ENCODE measurements around the gene TMEM123.
"Not testable (repeated sequence)": the region's sequence is repeated elsewhere in the genome, so short reads cannot be mapped to it uniquely, and the experiment has no call there.

TMEM123 gene

DNA sequence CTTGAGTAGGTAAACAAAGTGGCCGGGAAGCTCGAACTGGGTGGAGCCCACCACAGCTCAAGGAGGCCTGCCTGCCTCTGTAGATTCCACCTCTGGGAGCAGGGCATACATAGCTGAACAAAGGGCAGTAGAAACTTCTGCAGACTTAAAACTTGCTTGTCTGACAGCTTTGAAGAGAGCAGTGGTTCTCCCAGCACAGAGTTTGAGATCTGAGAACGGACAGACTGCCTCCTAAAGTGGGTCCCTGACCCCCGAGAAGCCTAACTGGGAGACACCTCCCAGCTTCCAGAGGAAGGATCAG is 13.6 kb downstream of the TMEM123 start:
- not testable (repeated sequence) for H3K9me3 ChIP-seq (ENCODE audit: insufficient read depth, low read depth, low read length); H3K4me1 ChIP-seq (ENCODE audit: insufficient read depth, low read length, poor library complexity, severe bottlenecking); H3K9ac ChIP-seq (ENCODE audit: low read depth, low read length, poor library complexity, severe bottlenecking); H3F3A ChIP-seq (ENCODE audit: low read depth); H3K27me3 ChIP-seq (ENCODE audit: insufficient read depth, low read length, poor library complexity, severe bottlenecking); H3K4me2 ChIP-seq (ENCODE audit: low read depth, low read length, poor library complexity, severe bottlenecking); H2AFZ ChIP-seq (ENCODE audit: low read length); H3K9me2 ChIP-seq (replicated peaks; ENCODE audit: low read depth, low read length); H3K4me3 ChIP-seq (ENCODE audit: low read length, poor library complexity, severe bottlenecking)
- Histone ChIP-seq H3K79me2 (ENCODE audit: insufficient read depth, low read length) (peaks cover 98% of the 10 kb centered on the region), H4K20me1 (ENCODE audit: insufficient read depth, low read length, poor library complexity, severe bottlenecking) (peaks cover 54% of the 10 kb centered on the region), H3K36me3 (ENCODE audit: insufficient read depth, low read length) (peaks cover 44% of the 10 kb centered on the region)

DNA sequence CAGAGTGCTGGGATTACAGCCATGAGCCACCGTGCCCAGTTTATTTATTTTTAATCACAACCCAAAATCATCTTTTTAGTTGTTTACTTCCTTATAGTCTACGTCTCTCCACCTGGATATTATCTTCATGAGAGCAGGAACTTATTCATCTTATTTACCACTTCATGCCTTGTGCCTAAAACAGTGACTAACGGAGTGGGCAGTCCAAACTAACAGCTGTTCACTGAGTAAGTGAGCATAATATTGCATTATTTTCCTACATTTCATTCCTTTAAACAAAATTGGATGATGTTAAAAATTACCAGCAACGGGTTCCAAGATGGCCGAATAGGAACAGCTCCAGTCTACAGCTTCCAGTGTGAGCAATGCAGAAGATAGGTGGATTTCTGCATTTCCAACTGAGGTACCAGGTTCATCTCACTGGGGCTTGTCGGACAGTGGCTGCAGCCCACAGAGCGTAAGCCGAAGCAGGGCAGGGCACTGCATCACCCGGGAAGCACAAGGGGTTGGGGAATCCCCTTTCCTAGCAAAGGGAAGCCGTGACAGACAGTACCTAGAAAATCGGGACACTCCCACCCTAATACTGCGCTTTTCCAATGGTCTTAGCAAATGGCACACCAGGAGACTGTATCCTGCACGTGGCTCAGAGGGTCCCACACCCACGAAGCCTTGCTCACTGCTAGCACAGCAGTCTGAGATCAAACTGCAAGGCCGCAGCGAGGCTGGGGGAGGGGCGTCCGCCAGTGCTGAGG is 14.1 kb downstream of the TMEM123 start:
- H3F3A ChIP-seq (ENCODE audit: low read depth): no peaks in the 10 kb centered on the region
- no peak overlapping the region for H3K4me2 ChIP-seq (ENCODE audit: low read depth, low read length, poor library complexity, severe bottlenecking)
- peaks cover 8% of the 10 kb centered on the region for H3K4me1 ChIP-seq (ENCODE audit: insufficient read depth, low read length, poor library complexity, severe bottlenecking)
- peaks cover 48% of the 10 kb centered on the region for H3K36me3 ChIP-seq (ENCODE audit: insufficient read depth, low read length)
- H3K9me3 ChIP-seq (ENCODE audit: insufficient read depth, low read depth, low read length): peaks cover 8% of the 10 kb centered on the region
- no peaks in the 10 kb centered on the region for H3K9me2 ChIP-seq (replicated peaks; ENCODE audit: low read depth, low read length)
- no peak overlapping the region for H3K4me3 ChIP-seq (ENCODE audit: low read length, poor library complexity, severe bottlenecking)
- H3K9ac ChIP-seq (ENCODE audit: low read depth, low read length, poor library complexity, severe bottlenecking): no peak overlapping the region
- H3K27me3 ChIP-seq (ENCODE audit: insufficient read depth, low read length, poor library complexity, severe bottlenecking): no peaks in the 10 kb centered on the region
- H2AFZ ChIP-seq (ENCODE audit: low read length): no peak overlapping the region
- peaks cover 98% of the 10 kb centered on the region for H3K79me2 ChIP-seq (ENCODE audit: insufficient read depth, low read length)
- no peak for TF ChIP-seq EZH2phosphoT487 (IDR thresholded peaks at IDR 0.05; ENCODE audit: borderline replicate concordance)
- H4K20me1 ChIP-seq (ENCODE audit: insufficient read depth, low read length, poor library complexity, severe bottlenecking): peaks cover 53% of the 10 kb centered on the region

DNA sequence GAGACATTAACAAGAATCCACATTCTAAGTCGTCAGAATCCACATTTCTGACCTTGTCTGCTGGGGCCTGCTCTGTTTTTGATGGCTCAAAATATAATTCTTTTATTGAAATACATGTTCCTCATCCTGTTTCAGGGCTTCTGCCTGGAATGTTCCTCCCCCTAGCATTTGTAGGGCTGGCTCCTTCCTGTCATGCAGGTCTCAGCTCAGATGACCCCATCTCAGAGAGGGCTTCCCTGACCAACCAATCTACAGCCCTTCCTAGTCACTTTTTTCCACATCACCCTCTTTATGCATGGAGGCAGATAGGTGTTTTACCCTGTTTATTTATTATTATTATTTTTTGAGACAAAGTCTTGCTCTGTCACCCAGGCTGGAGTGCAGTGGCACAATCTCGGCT is 14.8 kb downstream of the TMEM123 start:
- H3K9me3 ChIP-seq (ENCODE audit: insufficient read depth, low read depth, low read length): peaks cover 16% of the 10 kb centered on the region
- H4K20me1 ChIP-seq (ENCODE audit: insufficient read depth, low read length, poor library complexity, severe bottlenecking): peaks cover 52% of the 10 kb centered on the region

DNA sequence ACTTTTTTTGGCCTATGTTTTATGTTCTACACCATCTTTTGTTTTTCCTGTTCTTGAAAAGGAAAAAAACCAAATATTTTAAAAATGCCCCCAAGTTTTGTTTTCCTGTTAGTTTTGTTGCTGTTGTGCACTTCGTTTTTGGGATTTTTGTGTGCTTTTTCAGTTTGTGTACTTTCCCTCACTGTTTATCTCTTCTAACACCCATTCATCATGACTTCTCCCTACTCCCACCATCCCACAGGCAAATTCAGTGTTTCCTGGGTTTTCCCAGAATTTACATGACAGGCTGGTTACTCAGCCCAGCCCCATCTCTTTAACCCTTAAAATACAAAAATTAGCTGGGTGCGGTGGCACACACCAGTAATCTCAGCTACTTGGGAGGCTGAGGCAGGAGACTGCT is 15.6 kb downstream of the TMEM123 start:
- Histone ChIP-seq H3K9ac (ENCODE audit: low read depth, low read length, poor library complexity, severe bottlenecking) (no peak overlapping the region), H3K36me3 (ENCODE audit: insufficient read depth, low read length) (peaks cover 63% of the 10 kb centered on the region), H3K9me3 (ENCODE audit: insufficient read depth, low read depth, low read length) (peaks cover 20% of the 10 kb centered on the region), H3K27me3 (ENCODE audit: insufficient read depth, low read length, poor library complexity, severe bottlenecking) (no peaks in the 10 kb centered on the region), H3K4me1 (ENCODE audit: insufficient read depth, low read length, poor library complexity, severe bottlenecking) (peaks cover 7% of the 10 kb centered on the region), H3K79me2 (ENCODE audit: insufficient read depth, low read length) (peaks cover 99% of the 10 kb centered on the region), H3K4me2 (ENCODE audit: low read depth, low read length, poor library complexity, severe bottlenecking) (no peak overlapping the region), H3K4me3 (ENCODE audit: low read length, poor library complexity, severe bottlenecking) (no peak overlapping the region), H4K20me1 (ENCODE audit: insufficient read depth, low read length, poor library complexity, severe bottlenecking) (peaks cover 52% of the 10 kb centered on the region), H3K9me2 (replicated peaks; ENCODE audit: low read depth, low read length) (no peaks in the 10 kb centered on the region), H2AFZ (ENCODE audit: low read length) (no peak overlapping the region), H3F3A (ENCODE audit: low read depth) (no peaks in the 10 kb centered on the region)
- TF ChIP-seq EZH2phosphoT487 (IDR thresholded peaks at IDR 0.05; ENCODE audit: borderline replicate concordance): no peak
- TF ChIP-seq, protein P1, sequence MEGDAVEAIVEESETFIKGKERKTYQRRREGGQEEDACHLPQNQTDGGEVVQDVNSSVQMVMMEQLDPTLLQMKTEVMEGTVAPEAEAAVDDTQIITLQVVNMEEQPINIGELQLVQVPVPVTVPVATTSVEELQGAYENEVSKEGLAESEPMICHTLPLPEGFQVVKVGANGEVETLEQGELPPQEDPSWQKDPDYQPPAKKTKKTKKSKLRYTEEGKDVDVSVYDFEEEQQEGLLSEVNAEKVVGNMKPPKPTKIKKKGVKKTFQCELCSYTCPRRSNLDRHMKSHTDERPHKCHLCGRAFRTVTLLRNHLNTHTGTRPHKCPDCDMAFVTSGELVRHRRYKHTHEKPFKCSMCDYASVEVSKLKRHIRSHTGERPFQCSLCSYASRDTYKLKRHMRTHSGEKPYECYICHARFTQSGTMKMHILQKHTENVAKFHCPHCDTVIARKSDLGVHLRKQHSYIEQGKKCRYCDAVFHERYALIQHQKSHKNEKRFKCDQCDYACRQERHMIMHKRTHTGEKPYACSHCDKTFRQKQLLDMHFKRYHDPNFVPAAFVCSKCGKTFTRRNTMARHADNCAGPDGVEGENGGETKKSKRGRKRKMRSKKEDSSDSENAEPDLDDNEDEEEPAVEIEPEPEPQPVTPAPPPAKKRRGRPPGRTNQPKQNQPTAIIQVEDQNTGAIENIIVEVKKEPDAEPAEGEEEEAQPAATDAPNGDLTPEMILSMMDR (conservative IDR thresholded peaks at IDR 0.05; ENCODE audit: low read length): no peak

More for the DNA sequence above, 14.8 kb downstream of the TMEM123 start:
- no peaks in the 10 kb centered on the region for H3K27me3 ChIP-seq (ENCODE audit: insufficient read depth, low read length, poor library complexity, severe bottlenecking)
- H3K9ac ChIP-seq (ENCODE audit: low read depth, low read length, poor library complexity, severe bottlenecking): no peak overlapping the region
- H3K36me3 ChIP-seq (ENCODE audit: insufficient read depth, low read length): peaks cover 56% of the 10 kb centered on the region
- H3F3A ChIP-seq (ENCODE audit: low read depth): no peaks in the 10 kb centered on the region
- H3K4me3 ChIP-seq (ENCODE audit: low read length, poor library complexity, severe bottlenecking): no peak overlapping the region
- H3K4me1 ChIP-seq (ENCODE audit: insufficient read depth, low read length, poor library complexity, severe bottlenecking): peaks cover 7% of the 10 kb centered on the region
- no peaks in the 10 kb centered on the region for H3K9me2 ChIP-seq (replicated peaks; ENCODE audit: low read depth, low read length)
- no peak overlapping the region for H3K4me2 ChIP-seq (ENCODE audit: low read depth, low read length, poor library complexity, severe bottlenecking)
- peaks cover 98% of the 10 kb centered on the region for H3K79me2 ChIP-seq (ENCODE audit: insufficient read depth, low read length)
- TF ChIP-seq EZH2phosphoT487 (IDR thresholded peaks at IDR 0.05; ENCODE audit: borderline replicate concordance): no peak
- TF ChIP-seq, protein P1 (conservative IDR thresholded peaks at IDR 0.05; ENCODE audit: low read length): no peak
- H2AFZ ChIP-seq (ENCODE audit: low read length): no peak overlapping the region

Data from Loucy (cell line).